Neural cell (in vitro differentiated cells): ENCODE measurements around the gene EEF2K. TPM values are rescaled to one million over a fixed set of nuclear protein-coding genes. Genes with fewer than 3 reads are reported as not detected.

Experiments used
- H2AFZ ChIP-seq: fragments of 200-600, 300-800 bp; sonication (generic), shearing (Covaris generic); 2 replicates; pipeline ENCODE4 v1.6.0; 2014; ENCODE audit warnings: low read depth, mild to moderate bottlenecking, antibody characterized with exemption, low read length, moderate library complexity
- H3F3A ChIP-seq: fragments of 200-600 bp; shearing (Covaris generic); 2 replicates; pipeline ENCODE4 v1.6.1; 2016; ENCODE audit warnings: mild to moderate bottlenecking, moderate library complexity, mixed read lengths, antibody characterized with exemption, low read length; ENCODE audit not compliant: insufficient read depth, poor library complexity, severe bottlenecking
- H3K27ac ChIP-seq: fragments of 200-600, 300-800 bp; sonication (generic), shearing (Covaris generic); 2 replicates; pipeline ENCODE4 v1.5.1; 2014; ENCODE audit warnings: mild to moderate bottlenecking, low read length, moderate library complexity
- H3K27me3 ChIP-seq: fragments of 300-800, 200-600 bp; sonication (generic), shearing (Covaris generic); 2 replicates; pipeline ENCODE4 v1.6.0; 2014; ENCODE audit warnings: mild to moderate bottlenecking, low read depth, low read length, moderate library complexity; ENCODE audit not compliant: insufficient read depth
- H3K36me3 ChIP-seq: fragments of 300-800, 200-600 bp; sonication (generic), shearing (Covaris generic); 2 replicates; pipeline ENCODE4 v1.5.1; 2014; ENCODE audit warnings: mild to moderate bottlenecking, antibody characterized with exemption, low read length, moderate library complexity; ENCODE audit not compliant: insufficient read depth
- H3K4me2 ChIP-seq: fragments of 300-800, 200-600 bp; sonication (generic), shearing (Covaris generic); 2 replicates; pipeline ENCODE4 v1.6.0; 2014; ENCODE audit warnings: mild to moderate bottlenecking, low read length
- H3K4me3 ChIP-seq: fragments of 300-800, 200-600 bp; sonication (generic), shearing (Covaris generic); 2 replicates; pipeline ENCODE4 v1.5.1; 2014; ENCODE audit warnings: mild to moderate bottlenecking, low read length, moderate library complexity
- H3K79me2 ChIP-seq: fragments of 200-600 bp; shearing (Covaris generic); replicated peaks from 2 replicates; pipeline ENCODE4 v1.6.0; 2014; ENCODE audit warnings: mild to moderate bottlenecking, low read length, moderate library complexity; ENCODE audit not compliant: insufficient read depth
- H3K9ac ChIP-seq: fragments of 300-800, 200-600 bp; sonication (generic), shearing (Covaris generic); 2 replicates; pipeline ENCODE4 v1.6.1; 2016; ENCODE audit warnings: mild to moderate bottlenecking, low read length, mixed read lengths
- H3K9me2 ChIP-seq: fragments of 200-600 bp; shearing (Covaris generic); 2 replicates; pipeline ENCODE4 v1.6.1; 2016; ENCODE audit warnings: mild to moderate bottlenecking, low read length, mixed read lengths; ENCODE audit not compliant: insufficient read depth
- H3K9me3 ChIP-seq: fragments of 200-600, 300-800 bp; sonication (generic), shearing (Covaris generic); 2 replicates; pipeline ENCODE4 v1.6.1; 2016; ENCODE audit warnings: mild to moderate bottlenecking, mixed run types, low read length, moderate library complexity, mixed read lengths
- H4K20me1 ChIP-seq: fragments of 200-600 bp; shearing (Covaris generic); 2 replicates; pipeline ENCODE4 v1.6.1; 2016; ENCODE audit warnings: mild to moderate bottlenecking, mixed run types; ENCODE audit not compliant: insufficient read depth
- EP300 ChIP-seq: fragments of 450-650 bp; conservative IDR thresholded peaks from 2 replicates; pipeline ENCODE4 v1.6.1; 2014; ENCODE audit warnings: antibody characterized with exemption, mild to moderate bottlenecking, moderate library complexity; ENCODE audit not compliant: poor library complexity, severe bottlenecking
- EZH2 ChIP-seq: fragments of 200-600, 300-800 bp; shearing (Covaris generic), sonication (generic); IDR thresholded peaks from 2 replicates; pipeline ENCODE4 v1.6.1; 2014; ENCODE audit warnings: antibody characterized with exemption, low read length, borderline replicate concordance, mild to moderate bottlenecking; ENCODE audit not compliant: insufficient read depth, poor library complexity, severe bottlenecking
- MXI1 ChIP-seq: fragments of 450-650 bp; conservative IDR thresholded peaks from 2 replicates; pipeline ENCODE4 v1.6.1; 2014; ENCODE audit warnings: antibody characterized with exemption, mild to moderate bottlenecking; ENCODE audit not compliant: poor library complexity, severe bottlenecking
- POLR2AphosphoS5 ChIP-seq: IDR thresholded peaks from 2 replicates; pipeline ENCODE4 v1.6.1; 2012
- RAD21 ChIP-seq: fragments of 450-650 bp; conservative IDR thresholded peaks from 2 replicates; pipeline ENCODE4 v1.6.1; 2014; ENCODE audit warnings: antibody characterized with exemption, mild to moderate bottlenecking, moderate library complexity
- REST ChIP-seq: IDR thresholded peaks from 2 replicates; pipeline ENCODE4 v1.6.1; 2012; ENCODE audit warnings: borderline replicate concordance
- SMC3 ChIP-seq: fragments of 450-650 bp; conservative IDR thresholded peaks from 2 replicates; pipeline ENCODE4 v1.6.1; 2014; ENCODE audit warnings: antibody characterized with exemption, mild to moderate bottlenecking, moderate library complexity; ENCODE audit not compliant: poor library complexity
- TAF1 ChIP-seq: IDR thresholded peaks from 2 replicates; pipeline ENCODE4 v1.6.1; 2012; ENCODE audit warnings: low read depth
- polyA plus RNA-seq: library from polyadenylated mRNA; depleted of rRNA; stranded (reverse); fragments of >200 nt; gene quantifications from 2 replicates; pipeline ENCODE4 v1.2.3, GENCODE V29; 2014
- TF ChIP-seq, protein P1 (sequence below): fragments of 450-650 bp; IDR thresholded peaks from 2 replicates; pipeline ENCODE4 v1.5.1; 2014; ENCODE audit warnings: antibody characterized with exemption, mild to moderate bottlenecking, moderate library complexity; ENCODE audit not compliant: poor library complexity, severe bottlenecking

The EEF2K gene
- polyA plus RNA-seq, 1 donor from 2014 or later, result 7.2 TPM

DNA sequence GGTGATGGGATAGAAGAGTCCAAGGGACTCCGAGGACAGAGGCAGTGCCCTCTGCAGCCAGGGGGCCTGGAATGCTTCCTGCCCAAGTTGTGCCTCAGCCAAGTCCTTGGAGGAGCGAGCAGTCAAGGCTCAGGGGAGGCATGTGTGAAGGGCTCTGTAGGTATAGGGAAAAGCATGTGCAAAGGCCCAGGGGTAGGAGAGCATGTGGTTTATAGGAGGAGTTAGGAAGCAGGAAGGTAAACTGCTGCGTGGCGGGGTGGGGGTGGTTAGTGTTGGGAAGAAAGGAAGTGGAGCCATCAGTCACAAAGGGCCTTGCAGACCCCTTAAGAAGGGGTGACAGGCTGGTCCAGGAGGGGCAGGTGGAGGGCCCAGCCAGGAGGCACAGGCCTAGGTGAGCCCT, 98.3 kb downstream of the EEF2K start:
- H3K27ac ChIP-seq, result no peak overlapping the region
- no peaks in the 10 kb centered on the region for H4K20me1 ChIP-seq

GRCh38 chr16:22306788-22307187, 100.7 kb downstream of the EEF2K start:
- H3K27ac ChIP-seq, result no peak overlapping the region
- H4K20me1 ChIP-seq, result no peaks in the 10 kb centered on the region
- no peak overlapping the region for H3K4me2 ChIP-seq
- no peaks in the 10 kb centered on the region for H3K36me3 ChIP-seq
- H3K27me3 ChIP-seq, result no peaks in the 10 kb centered on the region
- no peaks in the 10 kb centered on the region for H3K9me3 ChIP-seq
- no peaks in the 10 kb centered on the region for H3K9me2 ChIP-seq
- no peak overlapping the region for H3K4me3 ChIP-seq
- no peak for TF ChIP-seq EP300
- TF ChIP-seq RAD21, result no peak
- TF ChIP-seq POLR2AphosphoS5, result no peak
- TF ChIP-seq MXI1, result no peak
- TF ChIP-seq, protein P1, sequence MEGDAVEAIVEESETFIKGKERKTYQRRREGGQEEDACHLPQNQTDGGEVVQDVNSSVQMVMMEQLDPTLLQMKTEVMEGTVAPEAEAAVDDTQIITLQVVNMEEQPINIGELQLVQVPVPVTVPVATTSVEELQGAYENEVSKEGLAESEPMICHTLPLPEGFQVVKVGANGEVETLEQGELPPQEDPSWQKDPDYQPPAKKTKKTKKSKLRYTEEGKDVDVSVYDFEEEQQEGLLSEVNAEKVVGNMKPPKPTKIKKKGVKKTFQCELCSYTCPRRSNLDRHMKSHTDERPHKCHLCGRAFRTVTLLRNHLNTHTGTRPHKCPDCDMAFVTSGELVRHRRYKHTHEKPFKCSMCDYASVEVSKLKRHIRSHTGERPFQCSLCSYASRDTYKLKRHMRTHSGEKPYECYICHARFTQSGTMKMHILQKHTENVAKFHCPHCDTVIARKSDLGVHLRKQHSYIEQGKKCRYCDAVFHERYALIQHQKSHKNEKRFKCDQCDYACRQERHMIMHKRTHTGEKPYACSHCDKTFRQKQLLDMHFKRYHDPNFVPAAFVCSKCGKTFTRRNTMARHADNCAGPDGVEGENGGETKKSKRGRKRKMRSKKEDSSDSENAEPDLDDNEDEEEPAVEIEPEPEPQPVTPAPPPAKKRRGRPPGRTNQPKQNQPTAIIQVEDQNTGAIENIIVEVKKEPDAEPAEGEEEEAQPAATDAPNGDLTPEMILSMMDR, result no peak
- no peaks in the 10 kb centered on the region for H3K79me2 ChIP-seq
- no peak overlapping the region for H3K9ac ChIP-seq
- H2AFZ ChIP-seq, result no peak overlapping the region
- H3F3A ChIP-seq, result no peaks in the 10 kb centered on the region

More for the DNA sequence above, 98.3 kb downstream of the EEF2K start:
- Histone ChIP-seq H3K9ac (no peak overlapping the region), H3K79me2 (peaks cover 8% of the 10 kb centered on the region), H3K4me2 (no peak overlapping the region), H3K9me3 (no peaks in the 10 kb centered on the region), H3K36me3 (no peaks in the 10 kb centered on the region), H3K9me2 (no peaks in the 10 kb centered on the region), H2AFZ (no peak overlapping the region), H3F3A (no peaks in the 10 kb centered on the region), H3K4me3 (no peak overlapping the region), H3K27me3 (no peaks in the 10 kb centered on the region)
- TF ChIP-seq RAD21 (no peak), SMC3 (no peak), MXI1 (no peak), REST (no peak)

- H3K79me2 ChIP-seq, result no peaks in the 10 kb centered on the region
- no peaks in the 10 kb centered on the region for H3F3A ChIP-seq
- H3K27ac ChIP-seq, result no peak overlapping the region
- H3K9me3 ChIP-seq, result no peaks in the 10 kb centered on the region
- H3K36me3 ChIP-seq, result no peaks in the 10 kb centered on the region
- no peak for TF ChIP-seq REST
- no peak for TF ChIP-seq POLR2AphosphoS5
- no peak for TF ChIP-seq MXI1
- no peak for TF ChIP-seq EP300
- no peak for TF ChIP-seq TAF1
- TF ChIP-seq, protein P1, result no peak
- no peak for TF ChIP-seq RAD21
- no peak for TF ChIP-seq EZH2
- H3K4me3 ChIP-seq, result no peak overlapping the region
- H3K4me2 ChIP-seq, result no peak overlapping the region
- H3K27me3 ChIP-seq, result no peaks in the 10 kb centered on the region
- no peak overlapping the region for H2AFZ ChIP-seq
- H3K9me2 ChIP-seq, result no peaks in the 10 kb centered on the region
- H3K9ac ChIP-seq, result no peak overlapping the region
- H4K20me1 ChIP-seq, result no peaks in the 10 kb centered on the region
Measured at GRCh38 chr16:22307838-22308237, 101.8 kb downstream of the EEF2K start.
